Measurements from ENCODE around the gene VARS2.
A peak's percentile ranks its signal among the peaks of the same experiment; 100 is the strongest.
"Not testable (repeated sequence)": the region's sequence is repeated elsewhere in the genome, so short reads cannot be mapped to it uniquely, and the experiment has no call there.

The VARS2 gene

DNA sequence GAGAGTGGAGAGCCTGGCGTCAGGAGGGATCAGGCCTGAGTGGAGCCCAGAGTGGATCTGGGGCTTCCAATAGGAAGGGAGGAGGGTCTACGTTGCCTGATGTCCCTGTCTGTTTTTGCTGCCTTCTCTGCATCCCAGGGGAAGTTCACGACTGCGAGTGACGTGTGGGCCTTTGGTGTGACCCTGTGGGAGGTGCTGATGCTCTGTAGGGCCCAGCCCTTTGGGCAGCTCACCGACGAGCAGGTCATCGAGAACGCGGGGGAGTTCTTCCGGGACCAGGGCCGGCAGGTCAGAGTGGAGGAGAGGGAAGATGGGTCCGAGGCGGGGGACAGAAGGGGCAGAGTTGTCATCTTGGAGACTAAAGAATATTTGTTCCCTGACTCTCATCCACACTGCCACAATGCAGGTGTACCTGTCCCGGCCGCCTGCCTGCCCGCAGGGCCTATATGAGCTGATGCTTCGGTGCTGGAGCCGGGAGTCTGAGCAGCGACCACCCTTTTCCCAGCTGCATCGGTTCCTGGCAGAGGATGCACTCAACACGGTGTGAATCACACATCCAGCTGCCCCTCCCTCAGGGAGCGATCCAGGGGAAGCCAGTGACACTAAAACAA is 15.2 kb upstream of the VARS2 start:
- no peak for DNase-seq (ENCODE audit: low read depth in 3 of 3, low spot score in 1 of 3)

DNA sequence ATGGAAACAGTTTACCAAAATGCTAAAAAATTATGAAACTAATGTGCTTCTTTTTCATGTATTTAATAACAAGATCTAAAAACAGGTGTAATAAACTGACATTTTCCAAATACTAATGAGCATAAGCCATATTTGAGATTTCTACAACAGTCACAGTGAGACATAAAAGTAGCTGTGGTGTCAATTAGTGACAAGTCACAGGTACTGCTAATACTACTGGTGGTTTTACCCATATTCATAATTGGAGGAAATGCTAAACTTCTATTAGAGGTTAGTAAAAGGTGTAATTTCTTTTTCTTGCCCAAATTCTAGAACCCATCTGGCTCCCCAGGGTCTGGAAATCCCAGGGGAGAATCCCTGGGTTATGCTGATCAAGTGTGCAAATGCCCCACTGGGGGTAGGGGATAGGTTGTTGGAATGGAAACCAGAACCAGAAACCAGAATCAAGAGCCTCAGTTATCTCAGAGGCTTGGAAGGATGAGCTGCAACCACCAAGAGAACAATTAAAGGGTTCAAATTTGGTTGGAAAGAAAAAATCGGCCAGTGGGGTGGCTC is 13.1 kb upstream of the VARS2 start:
- no peak for DNase-seq (ENCODE audit: low read depth in 3 of 3, low spot score in 1 of 3)

DNA sequence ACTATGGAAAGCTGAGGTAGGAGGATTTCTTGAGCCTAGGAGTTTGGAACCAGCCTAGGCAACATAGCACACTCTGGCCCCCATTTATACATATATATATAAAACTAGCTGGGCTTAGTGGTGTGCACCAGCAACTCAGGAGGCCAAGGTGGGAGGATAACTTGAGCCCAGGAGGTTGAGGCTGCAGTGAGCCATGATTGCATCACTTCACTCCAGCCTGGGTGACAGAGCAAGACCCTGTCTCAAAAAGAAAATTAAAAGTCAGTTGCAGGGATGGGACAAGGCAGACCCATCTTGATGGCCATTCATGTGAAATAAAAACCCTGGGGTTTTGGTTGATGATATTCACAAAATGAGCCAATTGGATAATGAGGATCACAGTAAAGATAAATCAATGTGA is 12.6 kb upstream of the VARS2 start:
- no peak for DNase-seq (ENCODE audit: low read depth in 3 of 3, low spot score in 1 of 3)

DNA sequence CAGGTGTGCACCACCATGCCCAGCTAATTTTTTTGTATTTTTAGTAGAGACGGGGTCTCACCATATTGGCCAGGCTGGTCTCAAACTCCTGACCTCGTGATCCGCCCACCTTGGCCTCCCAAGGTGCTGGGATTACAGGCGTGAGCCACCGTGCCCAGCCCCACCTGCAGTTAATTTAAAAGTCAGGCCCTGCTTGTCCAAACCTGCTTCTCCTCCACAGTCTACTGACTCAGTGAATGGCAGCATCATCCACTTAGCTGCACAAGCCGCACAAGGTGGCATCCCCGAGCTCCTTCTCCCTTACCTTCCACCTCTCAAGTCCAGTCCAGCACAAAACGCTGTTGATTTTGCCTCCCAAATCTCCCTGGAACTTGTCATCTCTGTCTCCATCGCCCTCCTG is 11.8 kb upstream of the VARS2 start:
- not testable (repeated sequence) for DNase-seq (ENCODE audit: low read depth in 3 of 3, low spot score in 1 of 3)

DNA sequence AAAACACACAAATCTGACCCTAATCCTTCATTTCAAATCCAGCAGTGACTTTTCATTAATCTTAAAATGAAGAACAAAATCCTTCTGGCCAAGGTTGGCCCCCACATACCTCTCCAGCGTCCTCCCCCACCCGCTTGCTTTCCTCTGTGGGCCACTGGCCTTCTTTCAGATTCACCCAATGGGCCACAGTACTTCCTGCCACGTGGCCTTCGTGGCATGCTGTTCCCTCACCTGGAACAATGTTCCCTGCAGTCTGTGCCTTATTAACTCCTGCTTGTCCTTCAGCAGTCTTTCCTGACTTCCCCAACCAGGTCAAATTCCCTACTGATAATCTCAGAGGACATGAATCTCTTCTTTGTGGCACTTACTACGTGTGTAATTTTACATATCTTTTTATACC is 11.3 kb upstream of the VARS2 start:
- no peak for DNase-seq (ENCODE audit: low read depth in 3 of 3, low spot score in 1 of 3)

DNA sequence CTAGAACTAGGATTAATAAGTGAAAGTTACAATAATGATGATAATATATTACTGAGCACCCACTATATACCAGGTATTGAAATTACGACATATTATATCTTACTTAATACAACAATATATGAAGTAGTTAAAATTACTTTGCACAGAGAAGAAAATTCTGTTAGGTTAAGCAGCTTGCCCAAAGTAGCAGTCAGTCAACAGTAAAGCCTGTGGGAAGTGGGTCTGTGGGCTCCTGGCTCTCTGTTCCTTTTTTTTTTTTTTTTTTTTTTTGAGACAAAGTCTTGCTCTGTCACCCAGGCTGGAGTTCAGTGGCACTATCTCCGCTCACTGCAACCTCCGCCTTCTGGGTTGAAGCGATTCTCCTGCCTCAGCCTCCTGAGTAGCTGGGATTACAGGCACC is 10.8 kb upstream of the VARS2 start:
- DNase-seq (ENCODE audit: low read depth in 3 of 3, low spot score in 1 of 3): no peak

DNA sequence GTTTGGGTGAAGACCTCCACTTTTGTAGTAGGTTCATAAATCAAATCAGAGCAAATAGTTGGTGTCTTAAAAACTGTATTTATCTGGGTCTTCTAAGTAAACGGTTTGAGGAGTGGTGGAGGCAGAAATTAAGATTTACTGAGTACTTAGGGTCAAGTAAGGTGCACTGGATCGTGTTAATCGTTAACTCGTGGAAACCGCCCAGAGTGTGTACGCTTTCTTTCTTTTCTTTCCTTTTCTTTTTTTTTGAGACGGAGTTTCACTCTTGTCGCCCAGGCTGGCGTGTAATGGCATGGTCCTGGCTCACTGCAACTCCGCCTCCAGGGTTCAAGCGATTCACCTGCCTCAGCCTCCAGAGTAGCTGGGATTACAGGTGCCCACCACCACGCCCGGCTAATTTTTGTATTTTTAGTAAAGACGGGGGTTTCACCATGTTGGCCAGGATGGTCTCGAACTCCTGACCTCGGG is 6.7 kb upstream of the VARS2 start:
- not testable (repeated sequence) for DNase-seq (ENCODE audit: low read depth in 3 of 3, low spot score in 1 of 3)

DNA sequence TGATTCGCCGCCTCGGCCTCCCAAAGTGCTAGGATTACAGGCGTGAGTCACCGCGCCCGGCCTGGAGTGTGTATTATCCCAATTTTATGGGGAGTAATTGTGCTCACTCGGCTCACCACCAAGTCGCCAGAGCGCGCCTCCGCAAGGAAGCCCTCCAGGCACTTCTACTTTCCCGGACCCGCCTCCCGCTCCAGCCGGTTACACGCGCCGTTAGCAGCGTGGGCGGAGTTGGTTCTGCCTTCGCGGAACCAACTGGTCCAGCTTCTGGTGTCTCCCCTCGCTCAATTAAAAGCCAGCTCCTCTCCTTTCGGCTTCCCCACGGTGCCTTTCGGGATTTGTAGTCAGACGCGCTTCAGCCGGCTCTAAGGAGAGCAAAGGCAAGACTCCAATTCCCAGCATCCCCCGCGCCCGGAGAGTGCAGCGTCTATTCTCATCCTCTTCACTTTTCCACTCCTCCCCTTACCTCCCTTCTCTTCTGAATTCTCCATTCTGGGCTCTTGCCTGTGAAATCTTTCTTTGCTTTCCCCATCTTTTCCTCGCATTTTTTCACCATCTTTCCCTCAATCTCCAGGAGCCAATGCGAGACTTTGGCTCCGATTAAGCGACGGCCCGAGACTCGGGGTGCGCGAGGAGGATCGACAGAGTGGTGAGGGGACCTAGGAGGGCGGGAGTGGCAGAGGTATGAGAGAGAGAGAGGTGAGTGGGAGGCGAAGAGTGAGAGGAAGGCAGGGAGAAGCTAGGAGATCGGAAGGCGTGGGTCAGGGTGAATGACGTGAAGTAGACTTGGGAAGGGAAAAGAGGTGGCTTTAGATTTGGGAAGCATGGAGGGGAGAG is 6.1 kb upstream of the VARS2 start, which contains the start of gene GTF2H4:
GTF2H4 (plus strand) TSS at position 450 of the 834 bp plus-strand sequence.
- DNase-seq (ENCODE audit: low read depth in 3 of 3, low spot score in 1 of 3): peak; percentile 86 to 88 (median 87)

DNA sequence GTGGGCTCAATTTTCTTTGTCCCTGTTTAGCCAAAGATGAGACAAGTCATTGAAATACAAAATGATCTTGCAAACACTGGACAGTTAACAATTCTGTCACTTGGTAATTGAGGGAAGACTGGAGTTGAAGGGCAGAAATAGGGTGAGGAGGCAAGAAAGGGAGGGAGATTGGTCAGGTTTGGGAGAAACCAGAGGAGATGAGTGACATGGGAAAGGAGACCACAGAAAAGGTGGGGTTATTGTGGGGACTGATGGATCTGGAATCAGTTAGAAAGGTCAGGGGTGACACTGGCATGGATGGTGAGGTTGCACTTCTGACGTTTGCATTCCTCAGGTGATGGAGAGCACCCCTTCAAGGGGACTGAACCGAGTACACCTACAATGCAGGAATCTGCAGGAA is 5.3 kb upstream of the VARS2 start:
- no peak for DNase-seq (ENCODE audit: low read depth in 3 of 3, low spot score in 1 of 3)

DNA sequence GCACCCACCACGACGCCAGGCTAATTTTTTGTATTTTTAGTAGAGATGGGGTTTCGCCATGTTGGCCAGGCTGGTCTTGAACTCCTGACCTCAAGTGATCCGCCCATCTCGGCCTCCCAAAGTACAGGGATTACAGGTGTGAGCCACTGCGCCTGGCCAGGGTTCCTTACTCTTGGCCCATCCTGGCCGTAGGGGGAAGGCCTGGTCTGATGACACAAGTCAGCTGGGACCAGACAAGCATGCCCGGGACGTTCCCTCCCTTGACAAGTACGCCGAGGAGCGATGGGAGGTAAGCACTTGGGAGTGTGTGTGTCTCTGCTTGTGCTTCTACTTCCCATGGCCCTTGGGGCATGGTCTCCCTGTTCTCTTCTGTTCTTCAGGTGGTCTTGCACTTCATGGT is 3.6 kb upstream of the VARS2 start:
- DNase-seq (ENCODE audit: low read depth in 3 of 3, low spot score in 1 of 3): not testable (repeated sequence)

DNA sequence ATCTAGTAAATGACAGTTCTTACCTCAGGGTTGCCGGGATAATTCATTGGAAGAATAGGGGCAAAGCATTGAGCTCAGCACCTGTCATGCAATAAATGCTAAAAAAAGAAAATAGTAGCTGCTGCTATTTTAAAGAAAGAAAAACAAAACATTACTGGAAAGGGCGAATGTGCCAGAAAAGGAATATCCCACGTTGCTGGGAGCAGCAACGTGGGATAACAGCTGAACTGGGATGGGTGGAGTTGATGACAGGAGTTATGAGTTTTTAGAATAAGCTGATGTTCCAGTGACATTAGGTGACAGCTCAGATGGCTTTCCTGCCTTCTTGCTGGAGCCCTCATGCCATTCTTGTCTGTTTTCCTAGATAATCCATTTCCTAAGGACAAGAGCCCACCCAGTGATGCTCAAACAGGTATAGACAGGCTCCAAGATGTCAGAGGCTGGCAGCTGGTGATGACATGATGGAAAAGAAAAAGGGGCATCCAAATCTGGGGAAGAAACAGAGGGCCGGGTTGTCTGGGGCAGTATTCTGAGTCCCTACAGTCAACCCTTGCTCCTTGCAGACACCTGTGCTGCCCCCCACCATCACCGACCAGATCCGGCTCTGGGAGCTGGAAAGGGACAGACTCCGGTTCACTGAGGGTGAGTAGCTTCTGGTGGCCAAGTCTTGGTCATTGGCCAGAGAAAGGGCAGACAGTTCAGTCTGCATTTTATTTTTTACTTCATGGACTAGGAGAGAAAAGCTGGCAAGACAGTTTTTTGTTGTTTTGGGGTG is 1.1 kb upstream of the VARS2 start:
- DNase-seq (ENCODE audit: low read depth in 3 of 3, low spot score in 1 of 3): no peak

DNA sequence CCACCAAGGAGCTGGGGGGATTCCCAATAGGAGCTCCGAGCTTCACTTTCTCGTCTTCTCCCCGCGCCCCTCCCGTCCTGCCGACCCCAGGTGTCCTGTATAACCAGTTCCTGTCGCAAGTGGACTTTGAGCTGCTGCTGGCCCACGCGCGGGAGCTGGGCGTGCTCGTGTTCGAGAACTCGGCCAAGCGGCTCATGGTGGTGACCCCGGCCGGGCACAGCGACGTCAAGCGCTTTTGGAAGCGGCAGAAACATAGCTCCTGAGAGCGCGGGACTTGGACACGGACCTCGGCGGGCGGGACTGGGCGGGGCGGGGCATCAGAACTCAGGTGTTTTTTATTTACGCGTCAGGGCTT is 340 bp upstream of the VARS2 start:
- DNase-seq (ENCODE audit: low read depth in 3 of 3, low spot score in 1 of 3): peak in 1 of 3 donors; percentile 5

DNA sequence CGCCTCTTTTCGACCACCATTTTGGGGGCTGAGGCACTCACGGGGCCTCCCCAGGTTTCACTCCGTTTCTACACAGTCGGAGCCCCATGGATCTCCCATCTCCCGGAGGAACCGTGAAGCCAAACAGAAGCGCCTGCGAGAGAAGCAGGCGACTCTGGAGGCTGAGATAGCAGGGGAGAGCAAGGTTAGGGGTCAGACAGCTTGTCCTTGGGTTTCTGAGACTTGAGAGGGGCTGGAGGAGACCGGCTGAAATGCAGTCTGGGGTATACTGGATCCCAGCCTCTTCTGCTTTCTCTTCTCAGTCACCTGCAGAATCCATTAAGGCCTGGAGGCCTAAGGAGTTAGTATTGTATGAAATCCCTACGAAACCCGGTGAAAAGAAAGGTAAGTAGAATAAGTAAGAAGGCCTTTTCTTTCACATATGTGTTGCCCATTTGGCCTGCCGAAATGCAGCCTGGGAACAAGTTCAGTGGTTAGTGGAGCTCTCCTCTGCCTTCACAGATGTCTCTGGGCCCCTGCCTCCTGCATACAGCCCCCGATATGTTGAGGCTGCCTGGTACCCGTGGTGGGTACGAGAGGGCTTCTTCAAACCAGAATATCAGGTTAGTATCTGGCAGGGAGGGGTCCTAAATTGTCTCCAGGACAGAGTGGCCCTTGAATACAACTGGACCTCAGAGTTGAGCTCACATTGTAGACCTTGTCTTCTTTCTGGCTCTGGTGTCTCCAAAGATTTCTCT is 984 bp downstream of the VARS2 start:
- DNase-seq (ENCODE audit: low read depth in 3 of 3, low spot score in 1 of 3): no peak

DNA sequence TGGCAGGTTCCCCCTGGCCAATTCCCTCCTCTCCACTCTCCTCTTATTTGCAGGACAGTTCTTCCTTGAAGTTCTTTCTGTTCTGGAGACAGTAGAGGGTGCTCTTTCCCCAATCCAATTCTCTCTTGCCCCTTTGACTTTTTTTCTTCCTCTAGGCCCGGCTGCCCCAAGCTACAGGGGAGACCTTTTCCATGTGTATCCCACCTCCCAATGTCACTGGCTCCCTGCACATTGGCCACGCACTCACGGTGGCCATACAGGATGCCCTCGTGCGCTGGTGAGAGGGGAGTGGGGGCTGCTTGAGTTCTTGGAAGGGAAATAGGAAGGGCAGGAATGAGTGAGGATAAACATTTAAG is 1.5 kb downstream of the VARS2 start:
- DNase-seq (ENCODE audit: low read depth in 3 of 3, low spot score in 1 of 3): no peak

DNA sequence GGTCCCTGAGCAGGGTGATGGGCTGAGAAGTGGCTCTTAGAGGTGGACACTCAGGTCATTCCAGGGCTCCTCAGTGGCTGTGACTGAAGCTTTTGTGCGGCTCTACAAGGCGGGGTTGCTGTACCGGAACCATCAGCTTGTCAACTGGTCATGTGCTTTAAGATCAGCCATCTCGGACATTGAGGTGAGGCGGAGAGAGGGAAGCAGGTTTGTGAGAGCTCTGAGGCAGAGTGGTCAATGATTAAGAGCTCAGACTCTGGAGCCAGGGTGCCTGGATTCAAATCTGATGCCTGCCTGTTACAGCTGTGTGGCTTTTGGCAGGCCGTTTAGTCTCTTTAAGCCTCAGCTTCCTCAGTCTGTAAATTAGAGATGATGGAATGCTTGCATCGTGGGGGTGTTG is 3.0 kb downstream of the VARS2 start:
- DNase-seq (ENCODE audit: low read depth in 3 of 3, low spot score in 1 of 3): no peak

DNA sequence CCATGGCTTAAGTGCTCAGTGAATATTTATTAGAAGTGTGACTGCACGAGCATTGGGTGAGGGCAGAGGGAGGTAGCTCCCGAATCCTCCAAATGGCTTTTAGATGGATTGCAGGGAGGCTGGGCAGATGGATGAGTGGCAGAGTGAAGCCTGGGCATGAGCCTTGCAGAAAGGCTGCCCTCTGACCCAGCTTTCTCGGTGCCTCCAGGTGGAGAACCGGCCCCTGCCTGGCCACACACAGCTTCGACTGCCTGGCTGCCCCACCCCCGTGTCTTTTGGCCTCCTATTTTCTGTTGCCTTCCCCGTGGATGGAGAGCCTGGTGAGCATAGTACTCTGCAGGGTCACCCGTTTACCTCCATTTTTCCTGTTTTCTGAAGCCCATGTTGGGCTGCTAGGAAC is 3.4 kb downstream of the VARS2 start:
- no peak for DNase-seq (ENCODE audit: low read depth in 3 of 3, low spot score in 1 of 3)

DNA sequence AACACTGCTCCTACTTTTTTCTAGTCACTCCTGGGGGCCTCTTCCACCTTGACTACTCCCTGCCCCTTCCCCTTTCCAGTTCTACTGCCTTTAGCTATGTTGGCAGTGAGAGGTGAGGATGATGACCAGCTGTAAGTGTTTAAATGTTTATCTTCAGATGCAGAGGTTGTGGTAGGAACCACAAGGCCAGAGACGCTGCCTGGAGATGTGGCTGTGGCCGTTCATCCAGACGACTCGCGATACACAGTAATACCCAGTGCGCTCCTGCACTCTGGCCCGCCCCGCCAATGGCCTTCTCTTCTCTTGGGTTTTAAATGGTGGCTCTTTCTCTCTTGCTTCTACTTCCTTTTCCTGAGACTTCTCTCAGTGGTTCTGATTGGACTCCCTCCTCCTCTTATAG is 4.6 kb downstream of the VARS2 start:
- no peak for DNase-seq (ENCODE audit: low read depth in 3 of 3, low spot score in 1 of 3)

DNA sequence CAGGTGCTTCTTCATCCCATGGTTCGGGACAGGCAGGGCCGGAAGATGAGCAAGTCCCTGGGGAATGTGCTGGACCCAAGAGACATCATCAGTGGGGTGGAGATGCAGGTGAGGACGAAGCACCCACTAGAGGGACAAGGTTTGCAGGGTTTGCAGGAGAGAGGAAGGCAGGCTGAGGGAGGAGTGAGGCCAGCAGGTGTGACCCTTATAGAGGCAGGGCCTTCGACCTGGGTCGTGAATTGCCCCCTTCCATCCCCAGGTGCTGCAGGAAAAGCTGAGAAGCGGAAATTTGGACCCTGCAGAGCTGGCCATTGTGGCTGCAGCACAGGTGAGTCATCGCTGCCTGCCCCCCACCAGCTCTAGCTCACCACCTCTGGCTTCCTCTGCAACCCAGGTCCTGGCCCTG is 8.4 kb downstream of the VARS2 start:
- DNase-seq (ENCODE audit: low read depth in 3 of 3, low spot score in 1 of 3): no peak

DNA sequence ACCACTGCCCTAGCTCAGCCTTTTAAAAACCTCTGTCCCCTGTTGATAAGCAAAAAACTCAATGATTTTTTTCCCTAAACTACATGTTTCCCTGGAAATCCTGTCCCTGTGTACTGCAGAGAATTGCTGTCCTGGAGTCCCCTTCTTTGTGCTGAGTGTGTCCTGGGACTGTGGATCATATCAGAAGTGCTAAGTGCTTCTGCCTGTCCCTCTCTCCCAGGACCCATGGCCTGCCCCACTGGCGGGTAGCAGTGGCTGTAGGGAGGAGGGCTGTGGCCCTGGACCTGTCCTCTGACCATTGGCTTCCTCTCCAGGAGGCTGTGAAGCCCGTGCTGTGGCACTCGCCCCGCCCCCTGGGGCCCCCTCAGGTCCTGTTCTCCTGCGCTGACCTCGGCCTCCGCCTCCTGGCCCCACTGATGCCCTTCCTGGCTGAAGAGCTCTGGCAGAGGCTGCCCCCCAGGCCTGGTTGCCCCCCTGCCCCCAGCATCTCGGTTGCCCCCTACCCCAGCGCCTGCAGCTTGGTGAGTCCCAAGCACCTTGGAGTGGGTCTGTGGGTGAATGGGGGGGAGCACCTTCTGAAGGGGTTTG is 10.1 kb downstream of the VARS2 start:
- not testable (repeated sequence) for DNase-seq (ENCODE audit: low read depth in 3 of 3, low spot score in 1 of 3)

DNA sequence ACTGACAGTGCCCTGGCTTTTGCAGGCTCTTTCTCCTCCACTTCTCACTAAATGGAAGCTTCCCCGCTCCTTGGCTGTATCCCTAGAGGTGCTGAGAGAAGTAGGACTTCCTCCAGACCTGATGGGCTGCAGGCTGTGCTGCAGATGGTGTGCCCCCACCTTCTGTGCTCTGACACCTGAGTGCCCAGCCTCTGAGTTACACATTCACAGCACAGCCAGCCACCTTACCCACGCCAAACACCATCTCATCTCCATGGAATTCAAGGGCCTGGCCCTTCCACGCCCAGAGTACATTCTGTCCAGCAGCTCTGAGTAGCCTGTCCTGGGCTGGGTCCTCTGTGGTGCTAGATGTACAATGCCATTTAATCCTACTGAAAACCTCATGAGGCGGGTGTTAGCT is 12.6 kb downstream of the VARS2 start:
- no peak for DNase-seq (ENCODE audit: low read depth in 3 of 3, low spot score in 1 of 3)

DNA sequence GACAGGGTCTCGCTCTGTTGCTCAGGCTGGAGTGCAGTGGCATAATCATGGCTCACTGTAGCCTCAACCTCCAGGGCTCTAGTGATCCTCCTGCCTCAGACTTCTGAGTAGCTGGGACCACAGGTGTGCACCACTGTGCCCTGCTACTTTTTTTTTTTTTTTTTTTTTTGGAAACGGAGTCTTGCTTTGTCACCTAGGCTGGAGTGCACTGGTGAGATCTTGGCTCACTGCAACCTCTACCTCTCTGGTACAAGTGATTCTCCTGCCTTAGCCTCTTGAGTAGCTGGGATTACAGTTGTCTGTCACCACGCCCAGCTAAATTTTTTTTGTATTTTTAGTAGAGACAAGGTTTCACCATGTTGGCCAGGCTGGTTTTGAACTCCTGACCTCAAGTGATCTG is 13.0 kb downstream of the VARS2 start:
- DNase-seq (ENCODE audit: low read depth in 3 of 3, low spot score in 1 of 3): not testable (repeated sequence)

Measured in stimulated activated CD4-positive, alpha-beta T cell treated with anti-CD3 and anti-CD28 coated beads, TNF-alpha, amount 100 ng/mL, for 1 hour (primary cell).